HEK293T (cell line): ENCODE results near the gene ATP10A.
A peak's percentile ranks its signal among the peaks of the same experiment; 100 is the strongest.

Experiments used
- CTCF ChIA-PET: fragments of 350-600 bp; formaldehyde crosslinking; extraction: SDS; loops from one replicate; lab custom pipeline; 2021; ENCODE audit warnings: antibody characterized with exemption, inconsistent platforms; lab: Yijun Ruan, JAX
- POLR2A ChIA-PET: fragments of 350-600 bp; formaldehyde crosslinking; extraction: SDS; loops from one replicate; lab custom pipeline; 2020; ENCODE audit warnings: antibody characterized with exemption, inconsistent platforms; lab: Yijun Ruan, JAX
- DNase-seq: peaks from one replicate; pipeline ENCODE4 v3.0.0; 2012; ENCODE audit warnings: mixed read lengths; ENCODE audit errors: extremely low spot score
- ARNT ChIP-seq: fragments of 450-650 bp; IDR thresholded peaks from 2 replicates; pipeline ENCODE4 v1.6.1; 2017; ENCODE audit warnings: mild to moderate bottlenecking
- BHLHE40 ChIP-seq: fragments of 450-650 bp; IDR thresholded peaks from 2 replicates; pipeline ENCODE4 v1.6.1; 2016; ENCODE audit warnings: mild to moderate bottlenecking, moderate library complexity, borderline replicate concordance
- CTBP1 ChIP-seq: fragments of 450-650 bp; IDR thresholded peaks from 2 replicates; pipeline ENCODE4 v1.6.1; 2016; ENCODE audit warnings: borderline replicate concordance
- ELF4 ChIP-seq: fragments of 450-650 bp; IDR thresholded peaks from 2 replicates; pipeline ENCODE4 v1.6.1; 2017; ENCODE audit warnings: antibody characterized with exemption
- FOXA1 ChIP-seq: fragments of 450-650 bp; IDR thresholded peaks from 2 replicates; pipeline ENCODE4 v1.6.1; 2016; ENCODE audit warnings: mild to moderate bottlenecking
- FOXK2 ChIP-seq: fragments of 450-650 bp; IDR thresholded peaks from 2 replicates; pipeline ENCODE4 v1.6.1; 2016; ENCODE audit warnings: mild to moderate bottlenecking
- FOXM1 ChIP-seq: fragments of 450-650 bp; IDR thresholded peaks from 2 replicates; pipeline ENCODE4 v1.6.1; 2017; ENCODE audit warnings: mild to moderate bottlenecking, borderline replicate concordance
- HDGF ChIP-seq: fragments of 450-650 bp; IDR thresholded peaks from 2 replicates; pipeline ENCODE4 v1.6.1; 2017; ENCODE audit warnings: antibody characterized with exemption, borderline replicate concordance
- L3MBTL2 ChIP-seq: fragments of 450-650 bp; conservative IDR thresholded peaks from 2 replicates; pipeline ENCODE4 v1.6.1; 2016; ENCODE audit warnings: mild to moderate bottlenecking
- LEF1 ChIP-seq: fragments of 450-650 bp; IDR thresholded peaks from 2 replicates; pipeline ENCODE4 v1.6.1; 2017; ENCODE audit warnings: mild to moderate bottlenecking, borderline replicate concordance
- NFRKB ChIP-seq: fragments of 450-650 bp; IDR thresholded peaks from 2 replicates; pipeline ENCODE4 v1.6.1; 2016; ENCODE audit warnings: mild to moderate bottlenecking, moderate library complexity
- PKNOX1 ChIP-seq: fragments of 450-650 bp; IDR thresholded peaks from 2 replicates; pipeline ENCODE4 v1.6.1; 2016
- SP1 ChIP-seq: fragments of 450-650 bp; IDR thresholded peaks from 2 replicates; pipeline ENCODE4 v1.6.1; 2017
- SUZ12 ChIP-seq: fragments of 450-650 bp; IDR thresholded peaks from 2 replicates; pipeline ENCODE4 v1.6.1; 2016; ENCODE audit warnings: mild to moderate bottlenecking
- TARDBP ChIP-seq: fragments of 450-650 bp; IDR thresholded peaks from 2 replicates; pipeline ENCODE4 v1.6.1; 2016
- ZNF384 ChIP-seq: fragments of 450-650 bp; IDR thresholded peaks from 2 replicates; pipeline ENCODE4 v1.6.1; 2016

The ATP10A gene

GRCh38 chr15:25710184-25710583 lies 152.9 kb downstream of the ATP10A start:
- peak; percentile 38 for DNase-seq
- TF ChIP-seq CTBP1 (no peak), PKNOX1 (no peak), BHLHE40 (no peak), FOXK2 (no peak)

GRCh38 chr15:25709437-25710159 lies 153.5 kb downstream of the ATP10A start:
- POLR2A ChIA-PET, result no interaction called here

More at GRCh38 chr15:25710184-25710583, 152.9 kb downstream of the ATP10A start:
- CTCF ChIA-PET, result interaction anchor here (0.6 to 1.5 kb wide), 10 partner anchors 10 to 203 kb away, joined by 3 to 9 read pairs (median 3); no protein-coding TSS in a partner anchor
- POLR2A ChIA-PET, result no interaction called here

GRCh38 chr15:25708391-25708790 lies 154.7 kb downstream of the ATP10A start:
- TF ChIP-seq HDGF, result no peak
- TF ChIP-seq SUZ12, result no peak
- TF ChIP-seq ELF4, result no peak
- no peak for TF ChIP-seq SP1
- no peak for TF ChIP-seq ARNT
- no peak for TF ChIP-seq TARDBP
- TF ChIP-seq FOXK2, result no peak
- no peak for TF ChIP-seq CTBP1
- no peak for TF ChIP-seq FOXA1
- TF ChIP-seq FOXM1, result no peak
- TF ChIP-seq BHLHE40, result no peak
- no peak for TF ChIP-seq LEF1
- TF ChIP-seq ZNF384, result no peak
- no peak for TF ChIP-seq NFRKB
- TF ChIP-seq PKNOX1, result no peak
- TF ChIP-seq L3MBTL2, result no peak
- ChIA-PET POLR2A (no interaction called here), CTCF (no interaction called here)
- DNase-seq, result no peak

More at GRCh38 chr15:25709437-25710159, 153.5 kb downstream of the ATP10A start:
- no peak for DNase-seq
- CTCF ChIA-PET, result interaction anchor here (0.6 to 1.5 kb wide), 10 partner anchors 10 to 202 kb away, joined by 3 to 9 read pairs (median 3); no protein-coding TSS in a partner anchor
- no peak for TF ChIP-seq PKNOX1
- TF ChIP-seq HDGF, result no peak

GRCh38 chr15:25707656-25708365 lies 155.3 kb downstream of the ATP10A start:
- CTCF ChIA-PET, result no interaction called here

More at GRCh38 chr15:25707656-25708365, 155.3 kb downstream of the ATP10A start:
- POLR2A ChIA-PET, result no interaction called here
- DNase-seq, result no peak
- TF ChIP-seq LEF1 (no peak), SUZ12 (no peak), TARDBP (no peak), NFRKB (no peak), L3MBTL2 (no peak), ARNT (no peak), SP1 (no peak), PKNOX1 (no peak), HDGF (no peak), CTBP1 (no peak), FOXA1 (no peak), ELF4 (no peak), ZNF384 (no peak), FOXK2 (no peak), FOXM1 (no peak), BHLHE40 (no peak)
